Measurements from ENCODE around the gene CYP8B1.

The CYP8B1 gene, protein sequence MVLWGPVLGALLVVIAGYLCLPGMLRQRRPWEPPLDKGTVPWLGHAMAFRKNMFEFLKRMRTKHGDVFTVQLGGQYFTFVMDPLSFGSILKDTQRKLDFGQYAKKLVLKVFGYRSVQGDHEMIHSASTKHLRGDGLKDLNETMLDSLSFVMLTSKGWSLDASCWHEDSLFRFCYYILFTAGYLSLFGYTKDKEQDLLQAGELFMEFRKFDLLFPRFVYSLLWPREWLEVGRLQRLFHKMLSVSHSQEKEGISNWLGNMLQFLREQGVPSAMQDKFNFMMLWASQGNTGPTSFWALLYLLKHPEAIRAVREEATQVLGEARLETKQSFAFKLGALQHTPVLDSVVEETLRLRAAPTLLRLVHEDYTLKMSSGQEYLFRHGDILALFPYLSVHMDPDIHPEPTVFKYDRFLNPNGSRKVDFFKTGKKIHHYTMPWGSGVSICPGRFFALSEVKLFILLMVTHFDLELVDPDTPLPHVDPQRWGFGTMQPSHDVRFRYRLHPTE
- total RNA-seq = 0 reads per million in 4 donors

DNA sequence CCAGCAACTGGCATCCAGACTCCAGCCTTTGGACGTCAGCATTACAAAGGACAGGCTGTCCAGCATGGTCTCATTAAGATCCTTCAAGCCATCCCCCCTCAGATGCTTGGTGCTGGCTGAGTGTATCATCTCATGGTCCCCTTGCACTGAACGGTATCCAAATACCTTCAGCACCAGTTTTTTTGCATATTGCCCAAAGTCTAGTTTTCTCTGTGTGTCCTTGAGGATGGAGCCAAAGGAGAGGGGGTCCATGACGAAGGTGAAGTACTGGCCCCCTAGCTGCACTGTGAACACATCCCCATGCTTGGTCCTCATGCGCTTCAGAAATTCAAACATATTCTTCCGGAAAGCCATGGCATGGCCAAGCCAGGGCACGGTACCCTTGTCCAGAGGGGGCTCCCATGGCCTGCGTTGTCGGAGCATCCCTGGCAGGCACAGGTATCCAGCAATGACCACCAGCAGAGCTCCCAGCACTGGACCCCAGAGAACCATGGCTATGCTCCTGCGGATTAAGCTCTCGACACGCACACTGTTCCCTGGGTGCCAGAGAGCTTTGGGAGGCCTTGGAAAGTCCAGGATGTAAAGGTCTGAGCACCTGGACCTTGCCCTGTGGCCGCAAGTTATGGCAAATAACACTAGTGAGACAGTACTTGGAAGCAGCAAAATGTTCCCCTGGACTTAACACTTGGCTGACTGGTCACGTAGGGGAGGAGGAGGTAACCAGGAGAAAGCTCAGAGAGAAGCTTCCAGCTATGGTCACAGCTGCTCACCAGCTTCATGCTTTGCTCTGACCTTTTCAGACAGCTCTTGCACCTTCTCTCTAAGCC lies at the start of gene CYP8B1:
CYP8B1 (minus strand) TSS at position 555 of the 827 bp plus-strand sequence; CDS start at position 492, 63 bp downstream.
- no peak for DNase-seq

DNA sequence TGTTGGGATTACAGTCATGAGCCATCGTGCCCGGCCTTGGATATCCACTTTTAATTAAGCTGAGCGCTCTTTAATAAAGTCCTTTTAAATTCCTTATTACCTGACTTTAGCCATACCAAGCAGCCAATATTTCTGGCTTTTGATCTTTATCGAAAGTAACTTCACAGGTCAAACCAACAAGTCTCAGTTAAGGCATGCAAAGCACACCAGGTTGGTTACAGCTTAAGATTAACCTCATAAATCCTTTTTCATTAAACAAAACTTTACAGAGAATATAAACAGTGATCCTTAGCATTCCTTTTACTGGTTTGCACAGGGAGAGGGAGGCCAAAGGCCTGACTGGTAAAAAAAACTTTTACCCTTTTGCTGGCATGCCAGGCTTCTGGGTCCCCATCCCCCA lies 47.9 kb upstream of the CYP8B1 start:
- no peak for DNase-seq

DNA sequence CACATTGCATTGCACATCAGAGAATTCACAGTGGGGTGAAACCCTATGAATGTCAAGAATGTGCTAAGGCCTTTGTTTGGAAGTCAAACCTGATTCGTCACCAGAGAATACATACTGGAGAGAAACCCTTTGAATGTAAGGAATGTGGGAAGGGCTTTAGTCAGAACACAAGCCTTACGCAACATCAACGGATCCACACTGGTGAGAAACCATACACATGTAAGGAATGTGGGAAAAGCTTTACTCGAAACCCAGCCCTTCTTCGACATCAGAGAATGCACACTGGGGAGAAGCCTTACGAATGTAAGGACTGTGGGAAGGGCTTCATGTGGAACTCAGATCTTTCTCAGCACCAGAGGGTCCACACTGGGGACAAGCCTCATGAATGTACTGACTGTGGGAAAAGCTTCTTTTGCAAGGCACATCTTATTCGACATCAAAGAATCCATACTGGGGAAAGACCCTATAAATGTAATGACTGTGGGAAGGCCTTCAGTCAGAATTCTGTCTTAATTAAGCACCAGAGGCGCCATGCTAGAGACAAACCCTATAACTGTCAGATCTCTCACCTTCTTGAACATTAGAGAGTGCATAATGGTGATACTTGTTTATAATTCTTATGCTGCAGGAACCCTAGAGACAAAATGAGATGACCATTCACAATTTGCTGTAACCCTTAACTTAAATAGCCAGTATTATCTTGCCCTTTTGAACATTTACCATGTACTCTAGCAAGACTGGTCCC lies 39.3 kb upstream of the CYP8B1 start:
- no peak for DNase-seq

DNA sequence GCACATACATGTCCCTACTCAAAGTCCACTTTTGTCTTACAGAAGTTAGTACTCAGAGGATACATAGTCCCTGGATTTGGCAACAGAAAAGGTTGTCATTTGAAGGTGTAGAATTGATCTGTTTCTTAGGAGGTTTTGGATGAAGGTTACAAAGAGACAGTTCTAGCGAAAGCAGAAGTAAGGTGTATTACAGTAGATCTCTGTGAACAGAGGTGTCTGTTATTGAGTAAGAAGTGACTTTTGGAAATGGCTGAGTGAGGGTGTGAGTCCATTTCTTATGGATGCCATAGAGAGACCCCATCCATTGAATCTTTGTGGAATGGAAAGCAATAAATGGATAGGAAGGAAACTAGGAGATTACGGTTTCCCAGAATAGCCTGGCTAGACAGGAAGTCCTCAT lies 35.9 kb upstream of the CYP8B1 start:
- DNase-seq = no peak

DNA sequence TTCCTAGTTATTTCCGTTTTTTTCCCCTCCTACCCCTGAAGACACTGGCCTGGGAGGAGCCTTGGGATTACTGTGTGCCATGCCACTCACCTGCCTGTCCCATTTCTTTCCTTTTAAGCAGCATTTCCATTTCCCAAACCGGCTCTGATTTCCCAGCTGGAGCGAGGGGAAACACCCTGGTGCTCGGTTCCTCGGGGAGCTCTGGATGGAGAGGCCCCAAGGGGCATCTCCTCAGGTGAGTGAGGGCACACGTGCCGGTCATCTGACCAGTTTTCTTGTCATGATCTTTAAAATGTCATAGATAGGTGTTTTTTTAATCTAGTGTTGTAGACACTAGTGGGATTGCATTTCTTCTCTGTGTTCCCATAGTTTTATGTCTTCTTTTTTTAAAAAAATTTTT lies 33.0 kb upstream of the CYP8B1 start:
- DNase-seq = no peak

DNA sequence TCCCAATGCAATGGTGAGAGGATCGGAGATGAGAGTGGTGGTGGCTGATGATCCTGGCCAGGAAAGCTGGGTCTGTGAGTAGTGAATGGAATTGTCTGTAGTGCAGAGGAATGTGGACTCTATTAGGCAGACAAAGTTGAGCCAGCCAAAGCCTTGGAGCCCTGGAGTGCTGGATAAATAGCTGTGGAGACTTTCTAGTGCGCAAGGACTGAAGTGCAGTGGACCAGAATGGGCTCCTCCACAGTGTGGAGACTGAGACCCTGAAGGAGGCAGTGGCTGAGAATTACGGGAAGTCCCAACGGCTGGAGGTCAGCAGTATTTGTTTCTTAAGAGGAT lies 31.1 kb upstream of the CYP8B1 start:
- no peak for DNase-seq

DNA sequence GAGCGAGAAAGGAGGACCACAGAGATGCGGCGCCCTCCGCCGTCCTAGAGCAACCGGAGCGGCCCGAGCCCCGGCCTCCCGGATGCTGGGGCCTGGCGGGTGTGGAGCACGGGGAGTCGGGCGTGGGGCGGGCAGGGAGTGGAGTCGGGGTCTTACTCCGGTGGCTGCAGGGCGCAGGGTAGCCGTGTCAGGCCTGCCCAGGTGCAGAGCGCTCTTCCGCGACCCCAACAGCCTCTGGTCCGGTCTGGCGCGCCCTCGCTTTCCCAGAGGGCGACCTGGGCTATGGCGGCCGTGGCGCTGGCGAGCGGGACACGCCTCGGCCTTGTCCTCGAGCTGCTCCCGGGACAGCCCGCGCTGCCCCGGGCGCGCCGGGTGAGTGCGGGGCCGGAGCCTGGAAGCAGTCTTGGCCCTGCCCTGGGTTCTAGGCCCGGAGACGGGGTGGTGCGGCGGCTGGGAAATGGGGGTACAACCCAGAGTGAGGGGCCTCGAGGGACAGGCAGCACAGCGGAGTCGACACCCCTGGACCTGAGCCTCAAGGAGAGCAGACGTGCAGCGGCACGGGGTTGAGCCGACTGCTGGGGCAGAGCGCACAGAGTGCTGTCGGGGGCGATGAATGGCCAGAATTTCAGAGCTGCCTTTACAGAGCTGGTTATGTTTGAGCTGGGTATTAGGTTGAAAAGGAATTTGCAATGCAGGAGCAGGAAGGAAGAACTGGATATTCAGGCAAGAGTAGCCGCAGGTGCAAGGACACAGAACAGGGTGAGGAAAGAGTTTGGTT lies 30.6 kb upstream of the CYP8B1 start, which contains the start of gene ZNF662:
ZNF662 (plus strand) TSS at position 73 of the 778 bp plus-strand sequence. CDS start 1,973 bp downstream, outside the sequence.
- DNase-seq = peak in 1 of 5 donors; percentile 13

DNA sequence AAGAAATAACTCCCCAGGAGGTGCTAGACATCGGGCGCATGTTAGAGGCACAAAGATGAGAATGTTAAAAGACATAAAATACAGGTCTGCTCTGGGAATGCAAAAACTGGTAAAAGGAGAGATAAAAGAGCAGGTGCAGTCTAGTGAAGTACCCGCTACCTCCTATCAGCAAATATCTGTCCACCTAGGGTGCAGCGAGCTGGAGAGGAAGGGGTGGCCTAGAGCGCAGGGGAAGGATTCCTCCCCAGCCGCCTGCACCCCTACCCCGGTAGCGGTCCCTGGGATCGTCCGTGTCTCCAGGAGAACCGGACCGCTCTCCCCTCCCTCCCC lies 30.0 kb upstream of the CYP8B1 start:
- DNase-seq = no peak

DNA sequence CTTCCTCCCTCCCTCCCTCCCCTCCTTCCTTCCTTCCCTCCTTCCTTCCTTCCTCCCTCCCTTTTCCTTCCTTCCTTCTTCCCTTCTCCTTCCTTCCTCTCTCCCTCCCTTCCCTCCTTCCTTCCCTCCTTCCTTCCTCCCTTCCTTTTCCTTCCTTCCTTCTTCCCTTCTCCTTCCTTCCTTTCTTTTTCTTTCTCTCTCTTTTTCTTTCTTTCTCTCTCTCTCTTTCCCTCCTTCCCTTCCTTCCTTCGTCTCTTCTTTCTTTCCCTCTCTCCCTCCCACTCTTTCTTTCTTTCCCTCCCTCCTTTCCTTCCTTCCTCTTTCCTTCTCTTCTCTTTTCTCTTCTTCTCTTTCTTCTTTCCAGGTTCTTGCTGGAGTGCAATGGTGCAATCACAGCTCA lies 28.4 kb upstream of the CYP8B1 start:
- no peak for DNase-seq

DNA sequence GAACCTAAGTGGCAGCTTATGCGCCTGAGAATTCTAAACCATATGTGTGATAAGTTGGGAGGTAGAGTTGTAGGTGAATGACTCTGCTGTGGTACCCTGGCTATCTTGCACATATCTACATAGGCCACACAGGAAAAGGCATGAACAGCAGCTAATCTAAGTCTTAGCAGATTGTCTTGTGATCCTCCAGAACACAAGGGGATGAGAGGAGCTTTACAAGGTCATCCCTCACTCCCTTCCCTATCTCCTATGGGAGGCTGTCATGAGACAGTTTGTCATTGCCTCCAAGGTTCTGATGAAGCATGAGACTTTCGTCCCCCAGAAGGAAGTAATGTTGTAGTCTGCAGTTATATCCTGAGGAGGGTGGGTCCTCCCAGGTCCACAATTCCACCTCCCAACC lies 26.6 kb upstream of the CYP8B1 start:
- DNase-seq = no peak

DNA sequence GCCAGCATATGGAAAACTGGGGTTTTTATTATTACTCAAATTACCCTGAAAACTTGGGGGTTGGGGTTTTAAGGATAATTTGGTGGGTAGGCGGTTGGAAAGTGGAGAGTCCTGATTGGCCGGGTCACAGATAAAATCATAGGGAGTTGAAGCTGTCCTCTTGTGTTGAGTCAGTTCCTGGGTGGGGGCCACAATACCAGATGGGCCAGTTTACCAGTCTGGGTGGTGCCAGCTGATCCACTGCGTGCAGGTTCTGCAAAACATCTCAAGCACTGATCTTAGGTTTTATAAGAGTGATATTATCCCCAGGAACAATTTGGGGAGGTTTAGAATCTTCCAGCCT lies 25.4 kb upstream of the CYP8B1 start:
- DNase-seq = peak in 1 of 5 donors; percentile 41

DNA sequence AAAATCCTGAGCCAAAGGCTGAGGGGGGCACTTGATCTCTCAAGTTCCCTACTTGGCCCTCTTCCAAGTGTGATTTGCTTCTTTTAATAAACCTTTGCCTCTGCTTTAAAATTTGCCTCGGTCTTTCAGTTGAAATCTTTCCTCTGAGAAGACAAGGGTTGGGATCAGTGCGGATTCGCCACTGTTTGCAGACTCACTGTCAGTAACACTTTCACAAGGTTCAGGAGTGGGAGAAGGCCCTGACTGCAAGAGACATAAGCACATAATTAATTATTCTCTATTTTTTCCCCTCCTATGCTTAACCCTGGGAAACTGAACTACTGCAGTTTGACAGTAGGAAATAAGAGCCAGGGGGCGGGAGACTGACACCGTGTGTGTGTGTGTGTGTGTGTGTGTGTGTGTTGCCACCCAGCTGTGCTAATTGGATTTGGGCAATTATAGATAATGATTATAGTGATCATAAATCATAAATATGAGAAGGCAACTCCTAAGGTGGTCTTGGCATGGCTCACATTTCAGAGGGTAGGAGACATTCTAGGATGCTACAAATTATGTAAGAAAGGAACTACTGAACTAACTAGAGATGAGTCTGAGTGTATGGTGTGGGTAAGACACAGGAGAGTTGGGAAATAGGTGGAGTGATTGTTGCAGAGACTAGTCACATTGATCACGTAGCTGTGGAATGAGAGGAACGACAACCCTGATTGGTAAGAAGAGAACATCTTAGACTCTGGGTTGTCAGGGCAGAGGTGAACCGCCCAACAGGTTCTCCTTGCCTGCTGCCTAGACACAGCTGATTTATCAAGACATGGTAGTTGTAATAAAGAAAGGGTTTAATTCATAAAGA lies 24.8 kb upstream of the CYP8B1 start:
- no peak for DNase-seq

DNA sequence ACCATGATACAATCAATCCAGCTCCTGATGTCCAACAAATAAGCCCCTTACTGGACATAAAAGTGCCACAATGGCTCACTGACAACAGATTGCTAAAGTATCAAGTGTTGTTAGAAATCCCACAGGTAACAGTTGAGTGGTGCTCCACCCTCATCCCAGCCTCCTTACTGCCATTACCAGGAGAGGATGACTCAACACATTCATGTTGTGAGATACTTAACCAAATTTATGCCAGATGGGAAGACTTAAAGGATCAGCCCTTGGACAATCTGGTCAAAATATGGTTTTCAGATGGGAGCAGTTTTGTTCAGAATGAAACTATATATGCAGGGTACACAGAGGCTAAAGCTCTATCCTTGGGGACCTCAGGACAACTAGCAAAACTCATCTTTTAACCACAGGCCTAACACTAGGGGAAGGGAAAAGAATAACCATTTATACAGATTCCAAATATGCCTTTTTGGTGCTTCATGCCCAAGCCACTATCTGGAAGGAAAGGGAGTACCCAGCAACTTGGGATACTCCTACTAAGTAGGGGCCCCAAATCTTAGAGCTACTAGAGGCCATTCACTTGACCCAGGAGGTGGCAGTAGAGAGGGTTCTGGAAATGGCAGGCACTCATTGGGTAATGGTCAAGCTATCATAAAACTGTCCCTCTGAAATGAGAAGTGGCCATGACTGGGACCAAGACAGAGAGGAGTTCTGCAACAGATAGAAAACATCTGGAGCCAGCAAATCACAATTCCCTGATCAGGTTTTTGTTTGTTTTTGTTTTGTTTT lies 23.4 kb upstream of the CYP8B1 start:
- DNase-seq = no peak

DNA sequence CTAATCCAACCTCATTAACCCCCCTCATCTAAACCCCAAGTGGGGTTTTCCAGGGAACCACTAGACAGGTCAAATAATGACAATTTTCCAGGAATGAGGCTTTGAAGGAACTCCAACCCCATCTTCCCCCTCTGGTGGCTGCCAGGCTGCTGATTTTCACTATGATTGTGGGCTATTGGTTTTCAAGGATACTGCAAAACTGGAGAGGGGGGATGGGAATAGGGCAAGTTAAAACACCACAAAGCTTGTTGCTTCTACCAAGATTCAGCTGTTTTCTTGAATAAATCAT lies 19.8 kb upstream of the CYP8B1 start:
- no peak for DNase-seq

DNA sequence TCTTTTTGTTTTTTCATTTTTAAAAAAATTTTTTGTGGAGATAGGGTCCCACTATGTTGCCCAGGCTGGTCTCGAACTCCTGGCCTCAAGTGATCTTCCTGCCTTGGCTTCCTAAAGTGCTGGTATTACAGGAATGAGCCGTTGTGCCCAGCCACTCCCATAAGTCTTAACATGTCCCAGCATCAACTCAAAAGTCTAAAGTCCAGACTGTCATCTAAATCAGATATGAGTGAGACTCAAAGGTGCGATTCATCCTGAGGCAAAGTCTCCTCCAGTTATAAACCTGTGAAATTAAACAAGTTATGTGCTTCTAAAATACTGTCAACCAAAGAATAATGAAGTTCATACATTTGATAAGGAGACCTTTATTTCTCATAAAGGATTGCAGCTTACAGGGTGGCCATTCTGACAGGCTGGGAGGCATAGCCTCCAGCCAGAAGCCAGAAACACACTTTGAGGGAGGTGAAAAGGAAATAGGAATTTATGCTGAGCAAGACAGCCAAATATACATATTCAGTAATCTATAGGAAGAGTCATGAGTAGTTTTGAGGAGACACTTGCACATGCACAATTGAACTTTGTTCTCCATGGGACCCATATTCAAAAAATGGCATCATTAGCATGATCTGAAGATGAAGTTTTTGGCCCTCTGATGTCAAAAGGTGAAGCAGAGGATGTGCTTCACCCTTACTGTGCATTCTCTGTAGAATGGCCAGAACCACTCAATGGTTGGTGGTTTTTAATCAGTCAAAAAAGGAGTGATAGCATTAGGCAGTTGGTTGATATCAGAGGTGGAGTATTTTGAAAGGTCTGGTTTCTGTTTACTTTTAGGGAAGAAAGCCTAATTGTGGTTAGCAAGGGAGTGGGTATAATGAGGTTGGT lies 19.3 kb upstream of the CYP8B1 start:
- DNase-seq = no peak

DNA sequence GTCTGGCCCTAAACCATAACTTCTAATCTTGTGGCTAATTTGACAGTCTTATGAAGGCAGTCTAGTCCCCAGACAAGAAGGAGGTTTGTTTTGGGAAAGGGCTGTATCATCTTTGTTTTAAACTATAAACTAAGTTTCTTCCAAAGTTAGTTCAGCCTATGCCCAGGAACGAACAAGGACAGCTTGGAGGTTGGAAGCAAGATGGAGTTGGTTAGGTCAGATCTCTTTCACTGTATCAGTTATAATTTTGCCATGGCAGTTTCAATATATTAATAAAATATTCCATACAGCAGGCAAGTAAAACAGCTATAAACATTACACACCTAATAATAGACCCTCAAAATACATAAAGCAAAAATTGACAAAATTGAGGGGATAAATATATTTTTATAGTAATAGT lies 17.1 kb upstream of the CYP8B1 start:
- no peak for DNase-seq

DNA sequence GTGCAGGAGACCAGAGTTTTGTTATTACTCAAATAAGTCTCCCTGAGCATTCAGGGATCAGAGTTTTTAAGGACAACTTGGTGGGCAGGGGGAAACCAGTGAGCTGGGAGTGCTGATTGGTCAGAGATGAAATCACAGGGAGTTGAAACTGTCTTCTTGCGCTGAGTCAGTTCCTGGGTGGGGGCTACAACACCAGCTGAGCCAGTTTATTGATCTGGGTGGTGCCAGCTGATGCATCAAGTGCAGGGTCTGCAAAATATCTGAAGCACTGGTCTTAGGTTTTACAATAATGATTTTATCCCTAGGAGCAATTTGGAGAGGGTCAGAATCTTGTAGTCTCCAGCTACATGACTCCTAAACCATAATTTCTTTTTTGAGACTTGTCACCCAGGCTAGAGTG lies 16.5 kb upstream of the CYP8B1 start:
- no peak for DNase-seq

DNA sequence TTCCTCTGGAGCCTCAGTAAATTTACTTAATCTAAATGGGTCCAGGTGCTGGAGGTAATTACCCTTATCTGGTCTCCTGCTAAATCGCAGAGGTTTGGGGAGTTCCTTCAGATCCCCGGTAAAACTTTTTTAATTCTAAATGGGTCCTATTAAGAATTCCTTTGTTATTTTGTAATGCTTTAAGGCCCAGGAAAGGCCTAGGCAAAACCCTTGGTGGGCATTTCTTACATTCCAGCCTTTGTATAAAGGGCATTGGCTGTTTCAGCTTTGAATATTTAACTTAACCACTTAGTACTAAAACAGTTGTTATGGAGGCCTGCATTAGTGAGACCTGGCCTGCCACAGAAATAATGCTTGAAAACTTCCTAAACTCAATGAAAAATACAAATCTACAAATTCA lies 15.4 kb upstream of the CYP8B1 start:
- no peak for DNase-seq

DNA sequence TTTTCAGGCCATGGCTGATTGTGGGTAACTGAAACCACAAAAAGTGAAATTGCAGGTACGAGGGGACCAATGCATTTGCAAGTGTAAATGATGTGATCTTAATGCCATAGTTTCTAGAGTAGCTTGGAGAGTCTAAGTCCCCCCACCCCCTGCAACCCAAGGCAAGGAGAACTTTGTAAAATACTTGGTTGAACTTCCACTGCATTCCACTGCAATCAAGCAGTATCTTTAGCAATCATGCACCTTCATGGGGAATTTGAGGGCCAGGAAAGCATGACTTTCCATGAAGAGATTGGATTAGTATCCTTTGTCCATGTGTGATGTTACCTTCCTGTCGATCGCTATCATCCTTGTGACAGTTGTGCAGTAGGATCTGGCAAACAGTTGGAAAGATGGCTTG lies 11.4 kb upstream of the CYP8B1 start:
- no peak for DNase-seq

DNA sequence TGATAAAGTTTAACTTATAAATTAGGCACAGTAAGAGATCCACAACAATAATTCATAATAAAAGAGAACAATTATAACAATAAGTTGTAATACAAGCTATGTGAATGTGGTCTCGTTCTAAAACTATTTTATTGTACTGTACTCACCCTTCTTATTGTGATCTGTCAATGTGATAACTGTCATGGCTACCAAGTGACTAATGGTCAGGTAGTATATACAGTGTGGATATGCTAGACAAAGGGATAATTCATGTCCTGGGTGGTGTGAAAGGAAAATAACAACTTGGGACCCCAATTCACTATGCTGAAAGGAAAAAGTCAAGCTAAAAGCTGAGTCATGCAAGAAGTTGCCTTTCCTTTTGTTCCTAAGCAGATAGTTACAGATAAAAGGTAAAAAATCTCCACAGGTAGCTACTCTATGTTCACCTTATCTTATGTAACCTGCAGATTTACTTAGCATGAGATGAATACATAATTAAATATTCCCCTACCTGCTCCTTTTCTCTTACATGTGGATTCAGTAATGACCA lies 10.7 kb upstream of the CYP8B1 start:
- DNase-seq = no peak

Data from T-helper 1 cell (primary cell).